Gastroesophageal sphincter (tissue), 4 donors: ENCODE measurements around the gene PTPN20. TPM values are rescaled to one million over a fixed set of nuclear protein-coding genes. Genes with fewer than 3 reads are reported as not detected.

Experiments
- ATAC-seq: fragments of 150-250 bp; one replicate; pipeline ENCODE4 v1.9.1; 2016; ENCODE audit warnings: mild to moderate bottlenecking, moderate library complexity
- H3K27ac ChIP-seq, 4 donors: fragments of 200-600 bp; sonication (generic) in 3 of 4; 1 replicate in 3 of 4; 2 replicates in 1 of 4; pipeline ENCODE4 v1.5.1; 2016 to 2019
- H3K27me3 ChIP-seq: fragments of 200-600 bp; sonication (generic); one replicate; pipeline ENCODE4 v1.5.1; 2019
- H3K36me3 ChIP-seq, 2 donors: fragments of 200-600 bp; sonication (generic); one replicate each; pipeline ENCODE4 v1.5.1; 2019; ENCODE audit warnings: control low read depth in 1 of 2
- H3K4me1 ChIP-seq, 3 donors: fragments of 200-600 bp; sonication (generic); 1 replicate in 2 of 3; 2 replicates in 1 of 3; pipeline ENCODE4 v1.5.1; 2016 to 2019; ENCODE audit warnings: control low read depth in 2 of 3
- H3K4me3 ChIP-seq, 2 donors: fragments of 200-600 bp; sonication (generic); one replicate each; pipeline ENCODE4 v1.5.1; 2019; ENCODE audit warnings: mild to moderate bottlenecking in 1 of 2, moderate library complexity in 1 of 2
- H3K9me3 ChIP-seq, 3 donors: fragments of 200-600 bp; sonication (generic); one replicate each; pipeline ENCODE4 v1.5.1; 2017 to 2019; ENCODE audit warnings: control low read depth in 2 of 3
- EP300 ChIP-seq: sonication (generic); formaldehyde crosslinking; IDR thresholded peaks from one replicate; pipeline ENCODE4 v1.6.1; 2017; ENCODE audit warnings: antibody characterized with exemption, mild to moderate bottlenecking
- POLR2A ChIP-seq, 2 donors: fragments of 450-650 bp; IDR thresholded peaks; one replicate each; pipeline ENCODE4 v1.6.1; 2017; ENCODE audit warnings: antibody characterized with exemption in 2 of 2, mild to moderate bottlenecking in 2 of 2, moderate library complexity in 1 of 2
- POLR2AphosphoS5 ChIP-seq: sonication (generic); formaldehyde crosslinking; IDR thresholded peaks from one replicate; pipeline ENCODE4 v1.6.1; 2017; ENCODE audit warnings: antibody characterized with exemption
- WGBS, 2 donors: methylation state at CpG; one replicate each; pipeline ENCODE4 v1.1.5; 2018; ENCODE audit warnings: low coverage in 1 of 2; 5-methylcytosine and 5-hydroxymethylcytosine counted together
- total RNA-seq, 4 donors: library from RNA; depleted of rRNA; stranded (reverse); fragments of >200 nt; gene quantifications; one replicate each; pipeline ENCODE4 v1.1.0, GENCODE V29; 2016
- TF ChIP-seq, protein P1 (sequence below), 4 experiments: fragments of 200-600 bp in 2 of 4; fragments of 450-650 bp in 2 of 4; sonication (generic) in 1 of 4; IDR thresholded peaks; one replicate each; pipeline ENCODE4 v1.5.1; 2017 to 2019; ENCODE audit warnings: antibody characterized with exemption in 4 of 4, mild to moderate bottlenecking in 2 of 4, moderate library complexity in 2 of 4

The PTPN20 gene
- total RNA-seq, 4 donors from 2014 or later, result 0.94 to 9.5 (median 2.8) TPM

DNA sequence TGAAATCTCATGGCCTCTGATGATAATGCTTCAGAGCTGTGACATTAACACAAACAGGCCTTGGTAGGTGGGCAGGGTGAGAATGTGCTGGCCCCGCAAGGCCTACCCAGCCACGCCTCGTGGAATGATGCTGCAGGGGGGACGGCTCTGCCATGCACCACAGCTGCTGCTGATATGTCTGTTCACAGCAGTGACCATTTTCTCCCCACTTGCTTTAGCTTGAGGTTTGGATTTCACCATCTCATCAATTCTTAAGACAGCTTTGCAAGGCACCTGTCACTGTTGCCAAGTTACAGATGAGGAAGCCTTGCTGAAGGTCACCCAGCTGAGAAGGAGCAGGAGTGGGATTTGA lies 128.3 kb downstream of the PTPN20 start:
- Histone ChIP-seq H3K4me3 (no peak overlapping the region), H3K9me3 (no peaks in the 10 kb centered on the region), H3K4me1 (peaks cover 0 to 7% (median 0%) of the 10 kb centered on the region in 3 donors), H3K36me3 (no peaks in the 10 kb centered on the region), H3K27me3 (no peaks in the 10 kb centered on the region), H3K27ac (no peak overlapping the region)
- 33 to 54% methylated on average over 1 to 4 of the region's 4 CpGs for WGBS, 2 donors
- ATAC-seq, result no peak
- TF ChIP-seq POLR2AphosphoS5 (no peak), EP300 (no peak), POLR2A (IDR thresholded peaks at IDR 0.05) (no peak)
- TF ChIP-seq, protein P1, sequence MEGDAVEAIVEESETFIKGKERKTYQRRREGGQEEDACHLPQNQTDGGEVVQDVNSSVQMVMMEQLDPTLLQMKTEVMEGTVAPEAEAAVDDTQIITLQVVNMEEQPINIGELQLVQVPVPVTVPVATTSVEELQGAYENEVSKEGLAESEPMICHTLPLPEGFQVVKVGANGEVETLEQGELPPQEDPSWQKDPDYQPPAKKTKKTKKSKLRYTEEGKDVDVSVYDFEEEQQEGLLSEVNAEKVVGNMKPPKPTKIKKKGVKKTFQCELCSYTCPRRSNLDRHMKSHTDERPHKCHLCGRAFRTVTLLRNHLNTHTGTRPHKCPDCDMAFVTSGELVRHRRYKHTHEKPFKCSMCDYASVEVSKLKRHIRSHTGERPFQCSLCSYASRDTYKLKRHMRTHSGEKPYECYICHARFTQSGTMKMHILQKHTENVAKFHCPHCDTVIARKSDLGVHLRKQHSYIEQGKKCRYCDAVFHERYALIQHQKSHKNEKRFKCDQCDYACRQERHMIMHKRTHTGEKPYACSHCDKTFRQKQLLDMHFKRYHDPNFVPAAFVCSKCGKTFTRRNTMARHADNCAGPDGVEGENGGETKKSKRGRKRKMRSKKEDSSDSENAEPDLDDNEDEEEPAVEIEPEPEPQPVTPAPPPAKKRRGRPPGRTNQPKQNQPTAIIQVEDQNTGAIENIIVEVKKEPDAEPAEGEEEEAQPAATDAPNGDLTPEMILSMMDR (IDR thresholded peaks at IDR 0.05), result no peak

DNA sequence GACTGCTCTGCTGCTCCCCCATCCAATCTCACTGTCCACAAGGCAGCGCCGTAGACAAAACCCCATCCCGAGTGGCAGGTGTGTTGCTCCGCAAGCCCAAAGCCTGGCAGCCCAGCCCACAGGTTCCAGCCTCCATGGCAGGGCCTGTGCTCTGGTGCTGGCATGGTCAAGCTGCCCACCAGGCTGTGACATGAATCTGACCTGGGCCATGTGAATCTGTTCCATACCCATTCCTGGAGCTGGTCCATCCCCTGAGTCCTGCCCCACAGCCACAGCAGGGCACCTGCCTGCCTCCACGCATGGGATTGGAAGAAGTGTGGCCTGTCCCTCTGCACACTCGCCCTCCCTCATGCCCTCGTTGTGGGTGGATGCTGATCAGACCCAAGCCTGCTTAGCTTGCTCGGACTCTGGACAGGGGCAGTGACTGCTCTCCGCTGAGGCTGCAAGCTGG lies 128.8 kb downstream of the PTPN20 start:
- TF ChIP-seq, protein P1 (IDR thresholded peaks at IDR 0.05), result no peak
- TF ChIP-seq POLR2A (IDR thresholded peaks at IDR 0.05), result no peak
- no peak for TF ChIP-seq EP300
- no peak for TF ChIP-seq POLR2AphosphoS5
- 100% methylated on average over 1 of the region's 9 CpGs; no CpG with 5 or more reads in 1 of the 2 donors for WGBS, 2 donors
- no peaks in the 10 kb centered on the region for H3K27me3 ChIP-seq
- H3K9me3 ChIP-seq, result no peaks in the 10 kb centered on the region
- no peak overlapping the region for H3K4me3 ChIP-seq
- ATAC-seq, result no peak
- no peaks in the 10 kb centered on the region for H3K36me3 ChIP-seq
- H3K4me1 ChIP-seq, result peaks cover 0 to 7% (median 0%) of the 10 kb centered on the region in 3 donors
- H3K27ac ChIP-seq, result no peak overlapping the region

DNA sequence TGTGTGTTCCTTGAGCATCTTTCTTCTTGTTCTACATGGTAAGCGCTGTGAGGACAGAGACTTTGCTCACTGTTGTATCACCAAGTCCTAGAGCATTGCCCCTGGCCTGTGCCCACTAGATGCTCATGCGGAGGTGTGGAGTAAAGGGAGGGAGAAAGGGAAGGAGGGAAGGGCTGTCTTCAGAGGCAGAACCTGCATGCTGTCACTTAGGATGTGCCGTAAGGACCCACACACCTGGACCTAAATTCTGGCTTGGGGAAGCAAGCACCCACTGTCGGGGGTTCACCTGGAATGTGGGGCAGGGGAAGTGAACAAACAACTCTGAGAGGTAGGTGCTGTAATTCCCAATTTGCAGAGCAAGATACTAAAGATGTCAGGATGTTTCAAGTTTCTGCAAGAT lies 129.5 kb downstream of the PTPN20 start:
- Histone ChIP-seq H3K27ac (no peak overlapping the region), H3K36me3 (no peaks in the 10 kb centered on the region), H3K4me3 (no peak overlapping the region), H3K4me1 (peaks cover 0 to 7% (median 0%) of the 10 kb centered on the region in 3 donors), H3K27me3 (no peaks in the 10 kb centered on the region), H3K9me3 (no peaks in the 10 kb centered on the region)
- WGBS, 2 donors, result 92% methylated on average over 2 of the region's 4 CpGs; no CpG with 5 or more reads in 1 of the 2 donors
- TF ChIP-seq EP300 (no peak), POLR2A (IDR thresholded peaks at IDR 0.05) (no peak), POLR2AphosphoS5 (no peak)
- TF ChIP-seq, protein P1 (IDR thresholded peaks at IDR 0.05), result no peak
- no peak for ATAC-seq

DNA sequence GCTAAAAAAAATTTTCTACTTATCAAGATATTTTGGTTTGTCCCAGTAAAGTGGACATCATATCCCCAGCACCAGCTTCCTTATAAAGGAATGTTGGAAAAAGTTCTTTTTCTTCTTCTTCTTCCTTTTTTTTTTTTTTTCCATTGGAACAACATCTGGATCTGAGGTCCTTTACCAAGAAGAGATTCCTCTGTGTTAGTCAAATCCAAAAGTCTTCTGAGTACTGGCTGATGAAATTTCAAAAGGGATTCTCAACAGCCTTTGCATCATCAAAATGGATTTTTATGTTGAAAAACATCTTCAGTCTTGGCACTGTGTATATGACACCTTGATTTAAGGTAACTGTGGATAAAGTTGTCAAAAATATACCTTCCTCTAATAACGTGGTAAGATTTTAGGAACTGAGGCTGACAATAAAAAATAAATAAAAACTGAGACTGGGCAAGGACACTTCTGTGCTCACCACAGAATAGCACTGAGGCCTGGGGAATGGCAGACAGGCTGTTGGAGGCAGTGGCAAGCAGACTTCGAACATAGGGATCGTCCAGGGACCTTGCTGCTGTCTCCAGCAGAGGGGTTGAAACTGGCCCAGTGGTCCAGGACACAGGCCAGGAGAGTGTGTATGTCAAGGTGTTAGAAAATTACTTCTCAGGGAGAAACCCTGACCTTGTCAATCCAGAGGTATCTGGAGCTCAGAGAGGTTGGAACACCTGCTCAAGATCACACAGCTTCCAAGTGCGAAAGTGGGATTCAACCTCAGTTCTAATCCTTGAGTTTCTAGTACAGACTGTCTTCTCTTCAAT lies 130.4 kb downstream of the PTPN20 start:
- 64 to 65% methylated on average over 3 to 4 of the region's 4 CpGs for WGBS, 2 donors
- ATAC-seq, result peak; percentile 22
- Histone ChIP-seq H3K27me3 (no peaks in the 10 kb centered on the region), H3K27ac (peak overlapping the region in 1 of 4 donors; percentile 51), H3K36me3 (no peaks in the 10 kb centered on the region), H3K4me3 (no peak overlapping the region), H3K9me3 (no peaks in the 10 kb centered on the region), H3K4me1 (peaks cover 0 to 7% (median 0%) of the 10 kb centered on the region in 3 donors)
- TF ChIP-seq POLR2A (IDR thresholded peaks at IDR 0.05) (no peak), EP300 (no peak), POLR2AphosphoS5 (no peak)

DNA sequence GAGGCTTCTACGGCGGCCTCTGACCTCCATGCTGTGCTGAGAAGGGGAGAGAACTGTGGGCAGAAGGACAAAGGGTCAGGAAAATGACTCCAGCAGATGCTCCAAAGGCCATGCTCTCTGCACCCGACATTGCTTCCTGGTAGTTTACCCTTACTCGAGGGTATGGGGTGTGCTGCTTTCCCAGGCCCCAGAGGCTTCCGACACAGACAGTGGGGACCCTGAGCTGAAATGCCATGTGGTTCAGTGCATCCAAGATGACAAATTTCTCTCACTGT lies 130.9 kb downstream of the PTPN20 start:
- 78 to 87% methylated on average over 3 to 5 of the region's 5 CpGs for WGBS, 2 donors
- H3K27ac ChIP-seq, result peak overlapping the region in 1 of 4 donors; percentile 51

More for the DNA sequence above, 130.9 kb downstream of the PTPN20 start:
- H3K36me3 ChIP-seq, result no peaks in the 10 kb centered on the region
- TF ChIP-seq, protein P1 (IDR thresholded peaks at IDR 0.05), result no peak
- no peak for TF ChIP-seq POLR2AphosphoS5
- no peak for TF ChIP-seq POLR2A (IDR thresholded peaks at IDR 0.05)
- TF ChIP-seq EP300, result no peak
- H3K9me3 ChIP-seq, result no peaks in the 10 kb centered on the region
- H3K4me1 ChIP-seq, result peaks cover 0 to 7% (median 0%) of the 10 kb centered on the region in 3 donors
- ATAC-seq, result no peak
- no peaks in the 10 kb centered on the region for H3K27me3 ChIP-seq
- no peak overlapping the region for H3K4me3 ChIP-seq
